ENCODE data around the gene AFG3L2.
"Not testable (repeated sequence)": the region's sequence is repeated elsewhere in the genome, so short reads cannot be mapped to it uniquely, and the experiment has no call there.

Gene AFG3L2

DNA sequence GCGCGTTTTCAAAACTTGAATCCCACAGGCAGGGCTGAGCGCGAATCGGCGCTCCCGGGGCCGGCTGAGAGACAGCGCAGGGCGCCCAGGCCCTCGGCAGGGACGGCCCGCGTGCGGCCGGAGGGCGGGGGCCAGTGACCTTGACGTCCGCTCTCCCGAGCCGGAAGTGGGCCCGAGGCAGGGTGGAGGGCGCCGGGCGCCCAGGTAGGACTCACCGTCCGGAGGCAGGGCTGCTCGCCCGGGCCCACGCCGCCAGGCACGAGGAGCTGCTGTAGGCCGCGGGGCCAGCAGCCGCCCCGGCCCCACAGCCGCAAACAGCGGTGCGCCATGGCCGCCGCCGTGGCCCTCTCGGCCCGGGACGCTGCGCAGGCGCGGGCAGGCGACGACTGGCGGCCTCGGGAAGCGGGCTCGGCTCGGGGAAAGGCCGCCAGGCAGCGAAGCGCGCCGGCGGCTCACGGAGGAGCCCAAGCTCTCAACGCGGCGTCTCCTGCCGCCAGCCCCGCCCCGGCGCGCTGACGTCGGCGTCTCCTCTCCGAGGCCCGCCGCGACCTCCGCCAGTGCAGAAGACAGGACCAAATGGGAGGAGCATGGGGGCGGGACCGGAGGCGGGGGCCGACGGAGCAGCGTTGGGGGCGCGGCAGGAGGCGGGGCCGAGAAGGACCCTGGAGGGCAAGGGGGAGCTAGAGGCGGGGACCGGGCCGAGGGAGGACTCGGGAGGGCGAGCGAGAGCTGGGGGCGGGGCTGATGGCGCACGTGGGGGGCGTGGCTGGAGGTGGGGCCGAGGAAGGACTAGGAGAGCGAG lies at the start of gene AFG3L2:
Gene AFG3L2, minus strand, starts transcription at position 474 of the 802 bp plus-strand sequence. Its CDS starts 145 bp downstream, at position 329.
- DNase-seq (ENCODE audit: low read depth), result peak; percentile 97

DNA sequence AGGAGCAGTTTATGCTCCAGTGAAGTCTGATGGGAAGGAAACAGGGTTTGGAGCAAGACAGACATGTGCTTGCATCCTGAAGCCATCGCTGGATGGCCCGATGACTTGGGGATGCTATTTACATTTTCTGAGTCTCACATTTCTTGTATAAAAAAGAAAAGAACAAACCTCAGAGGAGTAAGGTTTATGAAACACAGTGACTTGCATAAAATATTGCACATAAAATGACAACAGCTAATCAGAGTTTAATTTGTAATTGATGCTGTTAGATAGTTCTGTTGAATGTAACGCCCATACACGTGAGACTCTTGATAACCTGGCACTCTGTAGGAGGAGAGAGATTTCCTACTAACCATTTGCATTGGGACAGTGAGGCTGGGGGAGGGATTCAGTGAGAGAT lies 47.2 kb upstream of the AFG3L2 start:
- DNase-seq (ENCODE audit: low read depth), result no peak

DNA sequence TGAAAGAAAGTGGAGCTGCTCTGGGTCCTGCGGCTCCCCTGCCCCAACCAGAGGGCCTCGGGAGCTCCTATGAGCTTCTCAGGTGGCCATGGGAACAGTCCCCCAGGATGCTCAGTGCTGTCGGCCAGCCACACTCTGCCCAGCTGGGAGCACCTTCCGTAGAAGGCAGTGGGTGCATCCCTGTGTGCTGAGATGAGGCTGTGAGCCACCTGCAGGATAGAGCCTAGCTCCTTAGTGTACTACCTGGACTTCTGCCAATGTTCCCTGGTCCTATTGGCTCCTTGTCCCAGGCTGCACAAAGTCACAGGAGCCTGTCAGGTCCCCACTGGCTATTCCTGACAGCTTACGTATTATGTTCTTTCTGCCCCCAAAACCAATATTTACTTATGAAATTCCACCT lies 46.8 kb upstream of the AFG3L2 start:
- DNase-seq (ENCODE audit: low read depth), result no peak

GRCh38 chr18:12423393-12423792 lies 46.4 kb upstream of the AFG3L2 start:
- no peak for DNase-seq (ENCODE audit: low read depth)

- DNase-seq (ENCODE audit: low read depth), result no peak
Observed at GRCh38 chr18:12422936-12423335, 45.9 kb upstream of the AFG3L2 start.

DNA sequence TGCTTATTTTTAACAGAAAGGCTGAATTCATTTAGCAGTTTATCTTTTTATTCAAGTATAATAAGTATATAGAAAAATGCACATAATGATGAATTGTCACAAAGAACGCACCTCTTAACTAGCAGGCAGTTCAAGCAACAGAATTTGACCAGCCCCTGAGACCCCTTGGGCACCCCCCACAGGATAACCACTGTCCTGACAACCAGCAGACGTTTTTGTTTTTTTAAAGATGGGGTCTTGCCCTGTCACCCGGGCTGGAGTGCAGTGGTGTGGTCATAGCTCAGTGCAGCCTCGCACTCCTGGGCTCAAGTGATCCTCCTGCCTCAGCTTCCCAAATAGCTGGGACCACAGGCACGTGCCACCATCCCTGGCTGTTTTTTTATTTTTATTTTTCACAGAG lies 44.7 kb upstream of the AFG3L2 start:
- no peak for DNase-seq (ENCODE audit: low read depth)

DNA sequence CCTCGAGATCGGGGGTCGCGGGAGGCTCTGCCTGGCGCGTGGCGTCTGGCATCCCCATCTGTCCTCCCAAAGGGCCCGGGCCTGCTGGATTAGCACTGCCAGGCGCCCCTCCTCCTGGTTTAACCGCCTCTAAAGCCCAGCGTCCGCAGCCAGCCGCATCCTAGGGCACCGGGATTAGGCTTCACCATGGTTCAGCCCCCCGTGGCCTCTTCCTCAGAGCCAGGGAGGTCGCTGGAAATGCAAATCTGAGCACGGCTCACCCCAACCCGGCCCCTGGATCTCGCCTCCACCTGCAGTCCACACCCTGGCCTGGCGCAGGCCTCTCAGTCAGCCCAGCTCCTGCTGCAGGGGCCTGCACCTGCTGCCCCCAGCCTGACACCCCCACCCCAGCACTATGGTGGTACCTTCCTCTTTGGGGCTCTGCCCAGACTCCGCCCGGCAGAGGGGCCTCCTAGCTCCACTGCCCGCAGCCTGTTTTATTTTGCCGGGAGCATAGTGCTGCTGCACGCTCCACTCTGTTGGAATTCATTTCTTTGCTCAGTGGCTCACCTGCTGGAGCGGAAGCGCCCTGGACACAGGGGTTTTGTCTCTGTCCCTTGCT lies 43.9 kb upstream of the AFG3L2 start:
- no peak for DNase-seq (ENCODE audit: low read depth)

DNA sequence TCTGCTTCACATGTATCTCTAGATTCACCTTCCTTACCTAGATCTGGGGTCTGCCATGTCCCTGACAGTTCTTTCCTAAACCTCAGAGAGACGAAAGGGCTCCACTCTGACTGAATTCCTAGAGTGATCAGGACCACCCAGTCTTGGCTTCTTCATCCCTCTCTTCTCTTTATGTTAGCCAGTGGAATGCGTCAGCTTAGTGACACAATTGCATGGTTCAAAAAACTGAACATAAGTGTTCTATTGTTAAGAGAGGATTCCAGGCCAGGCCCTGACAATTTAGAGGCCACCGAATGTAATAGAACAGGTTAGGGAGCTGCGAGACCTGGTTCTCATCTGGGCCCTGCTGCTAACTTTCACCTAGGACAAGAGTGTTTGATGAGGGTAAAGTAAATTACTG lies 40.7 kb upstream of the AFG3L2 start:
- DNase-seq (ENCODE audit: low read depth), result no peak

DNA sequence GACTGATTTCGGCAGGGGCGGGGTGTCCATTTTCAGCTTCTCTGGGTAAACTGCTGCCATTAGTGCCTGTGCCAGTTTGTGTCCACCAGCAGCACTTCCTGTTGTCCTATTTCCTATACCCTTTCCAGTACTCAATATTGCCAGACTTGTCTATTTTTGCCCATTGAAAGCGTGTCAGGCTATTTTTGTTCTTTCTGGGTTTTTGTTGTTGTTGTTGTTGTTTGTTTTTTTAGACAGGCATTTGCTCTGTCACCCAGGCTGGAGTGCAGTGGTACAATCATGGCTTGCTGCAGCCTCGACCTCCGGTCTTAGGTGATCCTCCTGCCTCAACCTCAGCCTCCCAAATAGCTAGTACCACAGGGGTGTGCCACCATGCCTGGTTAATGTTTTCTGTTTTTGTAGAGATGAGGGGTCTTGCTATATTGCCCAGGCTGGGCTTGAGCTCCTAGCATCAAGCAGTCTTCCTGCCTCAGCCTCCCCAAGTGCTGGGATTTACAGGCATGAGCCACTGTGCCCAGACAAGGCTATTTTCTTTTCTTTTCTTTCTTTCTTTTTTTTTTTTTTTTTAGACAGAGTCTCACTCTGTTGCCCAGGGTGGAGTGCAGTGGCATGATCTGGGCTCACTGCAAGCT lies 39.2 kb upstream of the AFG3L2 start:
- no peak for DNase-seq (ENCODE audit: low read depth)

DNA sequence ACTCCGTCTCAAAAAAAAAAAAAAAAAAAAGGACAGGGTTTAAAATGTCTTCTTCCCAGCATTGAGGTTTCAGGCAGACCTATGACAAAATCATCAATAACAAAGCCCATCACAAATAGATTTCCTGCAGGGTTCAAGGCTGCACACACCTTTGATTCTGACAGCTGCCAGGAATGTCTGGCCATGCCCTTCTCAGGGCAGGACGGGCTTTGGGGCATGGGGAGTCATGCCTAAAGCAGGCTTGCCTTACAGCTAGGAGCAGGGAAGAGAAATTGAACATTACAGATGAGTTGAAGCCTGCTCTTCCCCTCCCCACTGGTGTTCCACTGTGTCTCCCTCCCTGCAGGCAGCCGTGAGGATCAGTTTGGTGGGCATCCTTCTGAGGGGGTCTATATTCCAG lies 34.4 kb upstream of the AFG3L2 start:
- DNase-seq (ENCODE audit: low read depth), result no peak

DNA sequence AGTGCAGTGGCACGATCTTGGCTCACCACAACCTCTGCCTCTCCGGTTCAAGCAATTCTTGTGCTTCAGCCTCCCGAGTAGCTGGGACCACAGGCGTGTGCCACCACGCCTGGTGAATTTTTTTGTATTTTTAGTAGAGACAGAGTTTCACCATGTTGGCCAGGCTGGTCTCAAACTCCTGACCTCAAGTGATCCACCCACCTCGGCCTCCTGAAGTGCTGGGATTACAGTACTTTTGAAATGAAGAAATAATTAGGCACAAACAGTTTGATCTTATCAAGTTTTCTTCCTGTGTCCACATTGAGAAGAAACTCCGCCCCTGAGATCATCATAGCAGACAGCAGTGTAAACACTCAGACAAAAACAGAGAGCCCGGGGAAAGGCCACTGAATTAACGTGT lies 33.7 kb upstream of the AFG3L2 start:
- not testable (repeated sequence) for DNase-seq (ENCODE audit: low read depth)

GRCh38 chr18:12410081-12410481 lies 33.1 kb upstream of the AFG3L2 start:
- DNase-seq (ENCODE audit: low read depth), result no peak

- DNase-seq (ENCODE audit: low read depth), result no peak
Observed at GRCh38 chr18:12409469-12409868, 32.4 kb upstream of the AFG3L2 start.

GRCh38 chr18:12408247-12408869 lies 31.3 kb upstream of the AFG3L2 start:
- no peak for DNase-seq (ENCODE audit: low read depth)

DNA sequence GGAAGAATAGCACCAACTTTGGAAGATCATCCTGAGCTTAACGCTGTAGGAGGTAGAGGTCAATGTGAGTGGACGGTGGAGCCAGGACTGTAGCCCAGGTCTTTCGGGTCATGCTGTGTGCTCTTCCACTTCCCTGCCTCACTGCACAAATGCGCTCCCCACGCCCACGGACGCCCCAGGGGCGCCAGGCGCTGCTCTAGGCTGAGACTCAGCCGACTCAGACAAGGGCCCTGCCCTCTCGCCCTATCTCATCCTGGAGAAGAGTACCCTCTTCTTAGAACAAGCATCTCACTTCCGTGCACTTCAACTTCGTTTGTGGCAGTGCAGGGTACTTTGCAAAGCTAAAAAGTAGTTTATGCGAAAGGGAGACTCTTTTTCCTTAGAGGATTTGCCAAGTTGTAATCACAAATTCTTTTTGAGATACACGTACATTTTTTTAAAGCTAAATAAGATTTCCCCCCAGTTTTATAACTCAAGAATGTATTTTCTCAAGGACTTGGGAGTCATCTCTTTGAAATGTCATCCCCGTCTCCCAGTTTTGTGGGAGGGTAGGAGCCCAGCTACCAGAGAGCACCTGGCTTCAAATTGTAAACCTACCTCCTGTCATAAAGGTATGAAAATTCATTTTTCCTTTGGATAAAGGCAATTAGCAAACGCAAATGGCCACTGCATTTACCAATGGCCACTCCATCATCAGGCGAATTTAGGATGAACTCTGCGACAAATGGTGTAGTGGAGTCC lies 29.5 kb upstream of the AFG3L2 start:
- no peak for DNase-seq (ENCODE audit: low read depth)

DNA sequence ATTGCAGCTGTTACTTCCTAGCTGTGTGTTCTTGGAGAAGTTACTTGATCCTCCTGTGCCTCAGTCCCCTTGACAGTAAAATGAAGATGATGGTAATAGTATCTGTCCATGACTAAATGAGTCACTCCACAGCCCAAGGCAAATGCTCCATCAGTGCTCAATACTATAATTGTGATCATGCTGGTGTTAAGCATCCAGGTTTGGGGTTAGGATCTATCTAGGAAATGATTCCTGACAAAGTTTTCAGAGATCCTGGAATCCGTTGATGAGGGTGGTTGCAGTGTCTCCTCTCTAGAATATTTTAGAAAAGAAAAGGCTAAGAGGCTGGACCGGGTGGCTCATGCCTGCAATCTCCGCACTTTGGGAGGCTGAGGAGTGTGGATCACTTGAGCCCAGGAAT lies 28.0 kb upstream of the AFG3L2 start:
- DNase-seq (ENCODE audit: low read depth), result no peak

GRCh38 chr18:12403601-12404506 lies 26.8 kb upstream of the AFG3L2 start:
- DNase-seq (ENCODE audit: low read depth), result peak; percentile 82

DNA sequence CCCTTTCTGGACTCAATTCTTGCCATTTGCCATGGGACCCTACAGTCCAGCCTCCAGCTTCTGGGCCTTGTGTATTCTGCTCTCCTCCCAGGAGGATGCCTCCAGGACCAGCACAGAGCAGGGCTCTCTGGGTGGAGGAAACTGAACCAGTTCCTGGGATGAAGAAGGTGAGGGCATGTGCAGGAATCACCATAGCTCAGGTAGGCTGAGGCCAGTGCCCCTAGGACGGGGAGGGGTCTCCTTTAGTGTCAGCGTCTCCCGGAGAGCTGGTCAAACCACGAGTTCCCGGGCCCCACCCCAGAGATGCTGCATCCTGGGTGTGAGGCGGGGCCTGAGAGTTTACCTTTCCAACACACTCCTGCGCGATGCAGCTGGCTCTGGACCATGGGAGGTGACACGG lies 24.9 kb upstream of the AFG3L2 start:
- DNase-seq (ENCODE audit: low read depth), result no peak

- no peak for DNase-seq (ENCODE audit: low read depth)
Observed at GRCh38 chr18:12399231-12399630, 22.2 kb upstream of the AFG3L2 start.

DNA sequence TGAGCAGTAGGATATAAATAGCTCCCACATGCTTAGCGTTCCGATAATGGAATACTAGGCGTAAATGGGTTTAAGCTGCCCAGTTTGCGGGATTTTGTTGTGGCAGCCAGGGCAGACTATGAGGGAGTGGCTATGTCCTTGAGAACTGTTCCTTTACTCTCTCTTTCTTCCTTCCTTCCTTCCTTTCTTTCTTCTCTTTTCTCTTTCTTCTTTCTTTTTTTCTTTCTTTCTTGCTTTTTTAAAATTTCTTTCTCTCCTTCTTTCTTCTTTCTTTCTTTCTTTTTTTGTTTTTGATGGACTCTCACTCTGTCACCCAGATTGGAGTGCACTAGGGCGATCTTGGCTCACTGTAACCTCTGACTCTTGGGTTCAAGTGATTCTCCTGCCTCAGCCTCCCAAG lies 21.6 kb upstream of the AFG3L2 start:
- no peak for DNase-seq (ENCODE audit: low read depth)

DNA sequence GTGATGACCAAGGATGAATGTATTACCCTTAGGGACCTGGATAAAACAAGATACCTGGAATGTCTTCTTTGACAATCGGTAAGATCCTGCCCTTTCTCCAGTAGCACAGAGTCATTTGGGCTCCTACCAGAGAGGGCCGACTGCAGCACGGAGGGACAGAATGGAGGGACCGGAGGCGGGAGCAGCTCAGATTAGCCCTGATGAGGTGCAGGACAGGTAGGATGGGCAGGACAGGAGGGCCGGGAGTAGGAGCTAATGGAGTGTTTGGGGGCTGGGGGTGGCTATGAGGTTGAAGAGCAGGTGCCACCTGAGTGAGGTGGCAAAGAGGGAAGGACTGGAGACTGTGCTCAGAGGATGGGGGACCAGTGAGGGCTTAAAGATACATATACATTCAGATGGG lies 20.8 kb upstream of the AFG3L2 start:
- no peak for DNase-seq (ENCODE audit: low read depth)
